HG03196 (cell line): ENCODE measurements around the gene PSMA8.
A peak's percentile ranks its signal among the peaks of the same experiment; 100 is the strongest.
"Not testable (repeated sequence)": the region's sequence is repeated elsewhere in the genome, so short reads cannot be mapped to it uniquely, and the experiment has no call there.

Experiments used
- ATAC-seq: cut with Tn5 transposase; IDR thresholded peaks from one replicate; pipeline ENCODE4 v1.9.1; 2021; ENCODE audit not compliant: unreplicated experiment

PSMA8 gene

DNA sequence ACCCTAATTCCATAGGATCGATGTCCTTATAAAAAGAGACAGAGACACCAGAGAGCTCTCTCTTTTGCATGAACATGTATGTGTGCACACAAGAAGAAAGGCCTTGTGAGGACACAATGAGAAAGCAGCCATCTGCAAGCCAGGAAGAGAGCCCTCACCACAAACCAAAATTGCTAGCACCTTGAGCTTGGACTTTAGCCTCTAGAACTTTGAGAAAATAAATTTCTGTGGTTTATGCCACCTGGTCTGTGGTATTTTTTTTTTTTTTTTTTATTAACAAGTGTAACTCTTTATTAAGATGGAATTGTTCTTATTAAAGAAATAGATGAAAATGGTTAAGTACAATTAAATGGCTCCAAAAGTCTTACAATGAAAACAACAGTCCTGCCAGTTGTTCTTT lies 33.9 kb downstream of the PSMA8 start:
- ATAC-seq = peak; percentile 68

DNA sequence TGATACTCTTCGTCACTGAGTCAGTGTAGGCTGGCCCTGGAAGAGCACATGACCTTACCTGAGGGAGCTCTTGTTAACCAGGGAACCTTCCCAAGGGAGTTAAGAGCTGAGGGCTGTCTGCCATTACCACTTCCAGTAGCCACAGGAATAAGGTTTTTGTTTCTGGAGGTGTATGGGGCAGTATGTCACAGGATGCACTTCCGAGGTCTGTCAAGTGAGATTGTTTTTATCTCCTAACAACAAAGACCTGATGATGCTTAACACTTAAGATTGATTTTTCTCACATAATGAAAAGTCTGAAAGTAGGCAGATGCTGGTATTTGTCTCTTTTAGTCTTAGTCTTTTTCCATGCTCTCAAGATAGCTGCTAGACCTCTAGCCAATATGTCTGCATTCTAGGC lies 41.8 kb downstream of the PSMA8 start:
- no peak for ATAC-seq

DNA sequence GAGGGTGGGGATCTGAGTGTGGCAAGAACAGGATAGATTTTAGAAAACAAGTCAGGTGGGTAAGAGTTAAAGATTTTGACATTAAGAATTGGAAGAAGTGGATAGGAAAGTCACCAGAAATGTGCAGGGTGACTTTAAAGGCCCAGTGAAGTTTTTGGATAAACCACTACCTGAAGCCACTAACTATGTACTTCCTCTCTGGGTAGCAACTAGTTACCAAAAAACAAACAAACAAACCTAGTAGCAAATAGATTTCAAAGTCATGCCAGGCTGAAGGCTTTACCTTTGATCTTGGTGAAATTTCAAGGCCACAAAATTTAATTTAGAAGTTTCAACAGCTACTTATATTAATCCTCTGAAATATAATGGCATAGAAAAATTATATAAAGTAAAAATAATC lies 42.5 kb downstream of the PSMA8 start:
- no peak for ATAC-seq

DNA sequence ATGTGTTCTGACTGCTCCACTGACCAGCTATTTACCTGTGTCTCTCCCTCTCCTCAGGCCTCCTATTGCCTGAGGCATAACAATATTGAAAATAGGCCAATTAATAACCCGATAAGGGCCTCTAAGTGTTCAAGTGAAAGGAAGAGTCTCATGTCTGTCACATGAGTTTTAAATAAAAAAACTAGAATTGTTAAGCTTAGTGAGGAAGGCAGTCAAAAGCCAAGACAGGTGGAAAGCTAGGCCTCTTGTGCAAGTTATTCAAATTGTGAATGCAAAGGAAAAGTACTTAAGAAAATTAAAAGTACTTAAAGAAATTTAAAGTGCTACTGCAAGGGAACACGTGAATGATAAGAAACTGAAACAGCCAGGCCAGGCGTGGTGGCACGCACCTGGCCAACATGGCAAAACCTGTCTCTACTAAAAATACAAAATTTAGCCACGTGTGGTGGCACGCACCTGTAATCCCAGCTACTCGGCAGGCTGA lies 47.7 kb downstream of the PSMA8 start:
- peak; percentile 75 for ATAC-seq

DNA sequence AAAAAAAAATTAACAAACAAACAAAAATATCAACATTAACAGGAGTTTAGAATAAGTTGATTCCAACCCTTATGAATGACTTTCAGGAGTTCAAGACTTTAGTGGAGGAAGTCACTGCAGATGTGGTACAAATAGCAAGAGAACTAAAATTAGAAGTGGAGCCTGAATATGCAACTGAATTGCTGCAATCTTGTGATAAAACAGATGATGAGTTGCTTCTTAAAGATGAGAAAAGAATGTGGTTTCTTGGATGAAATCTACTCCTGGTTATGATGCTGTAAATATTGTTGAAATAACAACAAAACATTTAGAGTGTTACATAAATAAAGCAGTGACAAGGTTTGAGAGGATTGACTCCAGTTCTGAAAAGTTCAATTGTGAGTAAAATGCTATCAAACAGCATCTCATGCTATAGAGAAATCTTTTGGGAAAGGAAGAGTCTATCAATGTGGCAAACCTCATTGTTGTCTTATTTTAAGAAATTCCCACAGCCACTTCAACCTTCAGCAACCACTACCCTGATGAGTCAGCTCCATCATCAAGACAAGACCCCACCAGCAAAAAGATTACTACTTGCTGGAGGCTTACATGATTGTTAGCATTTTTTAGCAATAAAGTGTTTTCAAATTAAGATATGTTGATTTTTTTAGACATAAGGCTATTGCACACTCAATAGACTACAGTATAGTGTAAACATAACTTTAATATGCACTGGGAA lies 49.9 kb downstream of the PSMA8 start:
- no peak for ATAC-seq

DNA sequence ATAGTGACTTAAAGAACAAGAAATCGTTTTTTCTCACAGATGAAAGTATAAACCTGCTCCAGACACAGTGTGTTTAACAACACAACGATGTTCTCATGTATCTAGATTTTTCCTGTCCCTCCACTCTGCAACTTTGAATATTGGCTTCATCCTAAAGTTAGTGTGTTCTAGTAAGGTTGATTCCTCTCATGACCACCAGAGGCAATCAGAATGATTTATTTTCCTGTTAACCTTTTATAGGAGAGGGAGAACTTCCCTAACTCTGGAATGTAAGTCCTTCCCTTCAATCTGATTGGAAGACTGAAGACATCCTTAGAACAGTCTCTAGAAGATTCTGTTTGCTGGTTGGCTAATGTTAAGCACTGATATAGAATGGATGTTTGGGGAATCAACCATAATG lies 51.6 kb downstream of the PSMA8 start:
- no peak for ATAC-seq

DNA sequence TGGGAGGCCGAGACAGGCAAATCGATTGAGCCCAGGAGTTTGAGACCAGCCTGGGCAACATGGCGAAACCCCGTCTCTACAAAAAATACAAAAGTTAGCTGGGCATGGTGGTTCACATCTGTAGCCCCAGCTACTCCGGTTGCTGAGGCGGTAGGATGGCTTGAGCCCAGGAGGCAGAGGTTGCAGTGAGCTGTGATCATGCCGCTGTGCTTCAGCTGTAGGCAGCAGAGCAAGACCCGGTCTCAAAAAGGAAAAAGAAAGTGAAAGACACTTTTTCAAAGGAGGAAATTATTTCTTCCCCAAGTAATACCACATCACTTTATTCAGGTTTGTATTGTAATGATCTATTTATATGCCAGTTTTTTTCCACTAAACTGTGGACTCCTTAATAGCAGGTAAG lies 56.8 kb downstream of the PSMA8 start:
- peak; percentile 85 for ATAC-seq

DNA sequence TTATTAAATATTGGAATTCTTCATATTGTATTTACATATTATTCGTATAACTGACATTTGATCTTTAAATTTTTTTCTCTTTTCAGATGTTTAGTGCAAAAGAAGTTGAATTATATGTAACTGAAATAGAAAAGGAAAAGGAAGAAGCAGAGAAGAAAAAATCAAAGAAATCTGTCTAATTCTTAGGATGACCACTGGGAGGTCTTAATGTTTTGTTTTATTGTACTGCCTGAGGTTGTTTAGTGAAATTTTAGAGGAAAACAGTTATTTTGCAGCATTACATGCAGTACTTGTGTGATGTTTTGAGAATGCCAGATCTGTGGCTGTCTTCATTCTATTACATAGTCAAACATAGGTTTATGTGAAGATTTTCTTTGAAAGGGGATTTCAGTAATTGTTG lies 58.6 kb downstream of the PSMA8 start:
- ATAC-seq = no peak

DNA sequence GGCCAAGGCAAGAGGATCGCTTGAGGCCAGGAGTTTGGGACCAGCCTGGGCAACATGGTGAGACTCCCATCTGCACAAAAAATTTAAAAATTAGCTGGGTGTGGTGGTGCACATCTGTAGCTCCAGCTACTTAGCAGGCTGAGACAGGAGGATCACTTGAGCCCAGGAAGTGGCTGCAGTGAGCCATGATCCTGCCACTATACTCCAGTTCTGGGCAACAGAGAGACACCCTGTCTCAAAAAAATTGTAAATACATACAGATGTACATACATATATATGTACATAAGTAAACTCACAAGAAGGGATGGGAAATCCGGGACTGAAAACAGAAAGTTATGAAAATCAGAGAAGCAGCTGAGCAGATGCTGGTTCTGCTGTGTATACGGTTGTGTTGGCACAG lies 62.9 kb downstream of the PSMA8 start:
- ATAC-seq = no peak

DNA sequence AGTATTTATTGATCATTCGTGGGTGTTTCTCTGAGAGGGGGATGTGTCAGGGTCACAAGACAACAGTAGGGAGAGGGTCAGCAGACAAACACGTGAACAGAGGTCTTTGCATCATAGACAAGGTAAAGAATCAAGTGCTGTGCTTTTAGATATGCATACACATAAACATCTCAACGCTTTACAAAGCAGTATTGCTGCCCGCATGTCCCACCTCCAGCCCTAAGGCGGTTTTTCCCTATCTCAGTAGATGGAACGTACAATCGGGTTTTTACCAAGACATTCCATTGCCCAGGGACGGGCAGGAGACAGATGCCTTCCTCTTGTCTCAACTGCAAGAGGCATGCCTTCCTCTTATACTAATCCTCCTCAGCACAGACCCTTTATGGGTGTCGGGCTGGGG lies 68.3 kb downstream of the PSMA8 start:
- not testable (repeated sequence) for ATAC-seq

DNA sequence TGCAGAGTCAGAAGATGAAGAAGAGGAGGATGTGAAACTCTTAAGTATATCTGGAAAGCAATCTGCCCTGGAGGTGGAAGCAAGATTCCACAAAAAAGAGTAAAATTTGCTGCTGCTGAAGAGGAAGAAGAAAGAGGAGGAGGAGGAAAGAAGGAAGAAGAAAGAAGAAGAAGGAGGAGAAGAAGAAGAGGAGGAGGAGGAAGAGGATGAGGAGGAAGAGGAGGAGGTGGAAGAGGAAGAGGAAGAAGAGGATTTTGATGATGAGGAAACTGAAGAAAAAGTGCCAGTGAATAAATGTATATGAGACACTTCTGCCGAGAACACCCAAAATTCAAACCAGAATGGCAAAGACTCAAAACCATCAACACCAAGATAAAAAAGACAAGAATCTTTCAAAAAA lies 71.6 kb downstream of the PSMA8 start:
- ATAC-seq = no peak

DNA sequence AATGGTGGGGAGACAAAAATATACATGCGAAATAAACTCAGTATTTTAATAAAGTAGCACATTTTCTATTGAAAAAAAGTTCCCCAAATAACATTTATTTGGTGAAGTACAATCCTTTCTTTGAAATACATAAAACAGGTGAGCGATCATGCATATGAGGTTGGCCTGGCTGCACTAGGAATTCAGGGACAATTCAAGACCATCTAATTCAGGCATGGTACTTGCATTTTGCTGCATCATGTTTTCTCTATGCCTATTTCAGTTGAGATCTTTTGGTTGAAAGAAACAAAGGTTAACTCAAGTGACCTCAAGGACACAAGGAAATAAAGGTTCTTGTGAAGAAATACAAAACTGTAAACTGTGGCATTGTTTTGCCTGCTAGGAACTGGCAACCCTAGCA lies 72.8 kb downstream of the PSMA8 start:
- ATAC-seq = no peak

DNA sequence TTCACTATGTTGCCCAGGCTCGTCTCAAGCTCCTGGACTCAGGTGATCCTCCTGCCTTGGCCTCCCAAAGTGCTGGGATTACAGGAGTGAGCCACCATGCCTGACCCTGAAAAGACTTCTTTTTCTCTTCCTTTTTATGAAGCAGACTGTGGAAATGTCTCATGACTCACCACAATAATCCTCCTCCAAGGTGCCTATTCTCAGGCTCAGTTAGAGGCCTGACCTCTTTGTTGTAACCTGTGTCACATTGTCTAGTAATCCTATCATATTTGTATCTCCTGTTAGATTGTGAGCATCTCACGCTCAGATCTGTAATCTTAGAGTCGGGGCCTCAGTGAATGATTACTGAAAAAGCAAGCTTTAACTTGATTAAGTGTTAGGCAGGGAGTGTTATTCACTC lies 74.3 kb downstream of the PSMA8 start:
- ATAC-seq = no peak

DNA sequence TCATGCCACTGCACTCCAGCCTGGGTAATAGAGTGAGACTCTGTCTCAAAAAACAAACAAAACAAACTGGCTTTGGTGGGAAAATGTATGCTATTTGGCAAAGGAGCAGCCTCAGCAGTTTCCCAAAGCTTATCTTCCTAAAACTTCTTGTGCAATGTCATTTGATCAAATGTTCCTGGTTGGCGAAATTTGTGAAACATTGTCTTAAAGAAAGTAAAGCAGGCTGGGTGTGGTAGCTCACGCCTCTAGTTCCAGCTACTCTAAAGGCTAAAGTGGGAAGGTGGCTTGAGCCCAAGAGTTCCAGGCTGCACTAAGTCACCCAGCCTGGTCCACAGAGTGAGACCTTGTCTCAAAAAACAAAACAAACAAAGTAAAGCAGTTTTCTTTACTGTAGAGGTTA lies 75.3 kb downstream of the PSMA8 start:
- no peak for ATAC-seq

DNA sequence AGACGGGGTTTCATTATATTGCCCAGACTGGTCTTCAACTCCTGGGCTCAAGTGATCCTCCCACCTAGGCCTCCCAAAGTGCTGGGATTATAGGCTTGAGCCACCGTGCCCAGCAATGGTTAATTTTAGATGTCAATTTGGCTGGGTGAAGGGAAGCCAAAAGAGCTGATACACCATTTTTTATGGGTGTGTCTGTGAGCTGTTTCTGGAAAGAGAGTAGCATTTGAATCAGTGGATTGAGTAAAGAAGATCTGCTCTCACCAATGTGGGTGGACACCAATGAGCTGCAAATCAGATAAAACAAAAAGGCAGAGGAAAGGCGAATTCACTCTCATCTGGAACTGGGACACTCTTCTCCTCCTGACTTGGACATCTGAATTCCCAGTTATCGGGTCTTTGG lies 76.5 kb downstream of the PSMA8 start:
- ATAC-seq = no peak

DNA sequence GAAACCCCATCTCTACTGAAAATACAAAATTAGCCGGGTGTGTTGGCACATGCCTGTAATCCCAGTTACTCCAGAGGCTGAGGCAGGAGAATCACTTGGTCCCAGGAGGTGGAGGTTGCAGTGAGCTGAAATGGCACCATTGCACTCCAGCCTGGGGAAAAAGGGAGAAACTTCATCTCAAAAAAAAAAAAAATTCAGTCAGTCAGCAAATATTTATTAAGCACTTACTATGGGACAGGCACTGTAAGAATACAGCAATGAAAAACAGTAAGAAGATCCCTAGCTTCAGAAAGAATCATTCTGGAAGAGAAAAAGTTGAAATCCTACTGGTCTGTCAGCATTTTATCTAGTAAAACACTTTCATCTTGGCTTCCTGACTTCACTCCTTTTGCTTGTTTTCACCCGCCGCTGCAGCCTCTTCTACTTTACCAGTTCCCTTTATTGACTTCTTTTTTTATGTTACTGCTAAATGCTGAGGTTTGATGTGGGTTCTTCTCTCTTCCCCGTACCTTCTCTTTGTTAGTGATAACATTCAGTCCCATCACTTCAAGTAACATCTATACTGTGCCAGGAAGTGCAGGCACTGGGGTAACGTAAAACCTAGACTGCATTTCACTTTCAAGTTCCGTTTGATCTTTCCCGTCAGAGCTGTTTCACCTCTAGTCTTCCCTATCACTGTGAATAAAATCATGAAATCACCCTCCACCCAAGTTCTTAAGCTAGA lies 81.7 kb downstream of the PSMA8 start:
- peak; percentile 96 for ATAC-seq

DNA sequence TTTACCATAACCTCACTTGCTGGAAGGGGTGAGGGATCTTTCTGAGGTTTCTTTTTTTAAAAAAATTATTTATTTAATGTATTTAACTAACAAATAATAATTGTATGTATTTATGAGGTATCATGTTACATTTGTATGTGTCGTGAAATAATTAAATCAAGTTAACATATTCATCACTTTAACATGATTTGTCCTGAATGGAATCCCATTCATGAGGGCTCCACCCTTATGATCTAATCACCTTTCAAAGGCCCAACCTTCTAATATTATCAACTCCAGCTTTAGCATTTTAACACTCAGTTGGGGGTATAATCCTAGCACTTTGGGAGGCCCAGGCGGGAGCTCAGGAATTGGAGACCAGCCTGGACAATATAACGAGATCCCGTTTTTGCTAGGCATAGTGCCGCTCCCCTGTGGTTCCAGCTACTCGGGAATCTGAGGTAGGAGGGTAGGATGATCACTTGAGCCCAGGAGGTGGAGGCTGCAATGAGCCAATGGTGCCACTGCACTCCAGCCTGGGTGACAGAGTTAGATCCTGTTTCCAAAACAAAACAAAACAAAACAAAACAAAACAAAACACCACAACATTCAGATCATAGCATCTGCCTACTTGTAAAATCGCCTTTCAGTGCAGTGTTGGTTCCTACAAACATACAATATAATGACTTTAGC lies 91.5 kb downstream of the PSMA8 start:
- ATAC-seq = no peak

DNA sequence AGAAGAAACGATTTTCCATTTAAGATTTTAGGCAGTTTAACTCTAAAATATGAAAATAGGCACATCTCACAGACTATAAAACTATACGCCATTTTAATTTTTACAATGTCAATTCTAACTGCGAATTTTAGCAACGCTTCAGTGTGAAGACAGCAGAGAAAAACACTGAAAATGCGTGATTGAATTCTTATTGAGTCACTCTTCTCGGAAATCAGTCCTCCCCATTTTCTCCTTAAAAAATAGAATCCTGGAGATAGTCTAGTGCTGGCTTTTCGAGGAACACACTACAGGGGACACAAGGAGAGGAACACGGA lies 92.2 kb downstream of the PSMA8 start:
- no peak for ATAC-seq

DNA sequence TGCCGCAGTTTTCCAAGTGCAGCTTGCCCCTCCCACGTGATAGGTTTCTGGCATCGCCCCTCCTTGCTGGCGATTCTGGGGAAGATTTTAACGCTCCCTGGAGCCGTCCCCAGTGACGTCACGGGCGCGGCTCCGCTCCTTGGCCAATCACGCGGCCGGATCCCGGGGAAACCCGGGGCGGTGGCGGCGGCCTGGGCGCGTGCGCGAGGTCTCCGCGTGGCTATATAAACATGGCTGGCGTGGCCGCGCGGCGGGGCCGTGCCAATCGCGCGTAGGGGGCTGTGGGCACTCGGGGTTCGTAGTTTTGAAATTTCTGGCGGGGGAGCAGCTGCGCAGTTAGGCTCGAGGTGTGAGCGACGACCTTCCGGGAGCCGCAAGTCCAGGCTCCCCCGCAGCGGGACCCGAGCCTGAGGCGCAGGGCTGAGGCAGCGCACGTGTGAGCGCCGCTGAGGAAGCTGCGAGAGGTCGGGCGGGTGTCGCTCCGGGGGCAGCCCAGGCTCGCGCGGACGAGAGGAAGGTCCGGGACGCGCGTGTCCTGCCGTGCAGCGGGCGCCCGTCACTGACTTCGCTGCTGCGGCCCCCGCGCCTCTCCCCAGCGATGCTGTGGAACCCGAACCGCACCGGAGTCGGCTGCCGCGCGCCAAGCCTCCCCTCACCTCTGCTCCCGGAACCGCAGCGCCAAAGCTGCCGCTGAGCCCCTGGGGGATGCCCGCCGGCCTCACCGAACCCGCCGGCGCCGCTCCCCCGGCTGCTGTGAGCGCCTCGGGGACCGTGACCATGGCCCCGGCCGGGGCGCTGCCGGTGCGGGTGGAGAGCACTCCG lies 92.8 kb downstream of the PSMA8 start, which contains the start of gene TAF4B:
TSS of gene TAF4B (plus strand) at position 217 of the 822 bp plus-strand sequence. CDS start at position 706, 489 bp downstream.
- peak; percentile 88 for ATAC-seq

DNA sequence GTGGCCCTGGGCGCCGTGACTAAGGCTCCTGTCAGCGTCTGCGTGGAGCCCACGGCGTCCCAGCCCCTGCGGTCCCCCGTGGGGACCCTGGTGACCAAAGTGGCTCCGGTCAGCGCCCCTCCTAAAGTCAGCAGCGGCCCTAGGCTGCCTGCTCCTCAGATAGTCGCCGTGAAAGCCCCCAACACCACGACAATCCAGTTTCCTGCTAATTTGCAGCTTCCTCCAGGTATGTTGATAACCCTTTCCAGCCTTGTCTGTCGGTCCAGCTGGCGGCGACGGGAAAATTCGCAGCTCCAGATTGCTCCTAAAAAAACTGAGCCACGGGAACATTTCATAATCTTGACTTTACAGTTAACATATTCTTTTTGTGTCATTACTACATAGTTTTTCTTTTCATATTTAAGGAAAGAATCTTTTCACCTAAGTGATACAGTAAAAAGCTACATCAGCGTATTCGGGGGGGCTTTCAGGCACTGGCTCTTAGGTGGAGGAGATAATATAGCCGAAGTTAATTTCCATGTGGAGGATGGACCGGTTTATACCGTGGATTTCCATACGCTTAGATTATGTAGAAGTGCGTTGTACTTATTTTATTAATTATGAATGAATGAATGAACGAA lies 93.5 kb downstream of the PSMA8 start:
- no peak for ATAC-seq
